ENCODE data around the gene ALDOB.

The ALDOB gene

GRCh38 chr9:101418518-101419430 is 16.8 kb downstream of the ALDOB start:
- TF ChIP-seq POLR2A (IDR thresholded peaks at IDR 0.05; ENCODE audit: low read depth, low read length) = no peak
- no peak for TF ChIP-seq TAF1 (IDR thresholded peaks at IDR 0.05; ENCODE audit: low read depth, low read length)
- no peak for TF ChIP-seq PAX5 (IDR thresholded peaks at IDR 0.05; ENCODE audit: insufficient read depth, low read length, severe bottlenecking)
- no peak for TF ChIP-seq SPI1 (IDR thresholded peaks at IDR 0.05; ENCODE audit: low read depth, low read length)
- no peak for FAIRE-seq
- no peak for DNase-seq (ENCODE audit: insufficient read length, low spot score)

- FAIRE-seq = no peak
Observed at GRCh38 chr9:101417977-101418376, 17.6 kb downstream of the ALDOB start.

GRCh38 chr9:101417389-101417788 is 18.2 kb downstream of the ALDOB start:
- DNase-seq (ENCODE audit: insufficient read length, low spot score) = no peak
- FAIRE-seq = no peak
- no peak for TF ChIP-seq SPI1 (IDR thresholded peaks at IDR 0.05; ENCODE audit: low read depth, low read length)
- no peak for TF ChIP-seq PAX5 (IDR thresholded peaks at IDR 0.05; ENCODE audit: insufficient read depth, low read length, severe bottlenecking)
- TF ChIP-seq TAF1 (IDR thresholded peaks at IDR 0.05; ENCODE audit: low read depth, low read length) = no peak
- no peak for TF ChIP-seq POLR2A (IDR thresholded peaks at IDR 0.05; ENCODE audit: low read depth, low read length)
- no peak for TF ChIP-seq POU2F2 (IDR thresholded peaks at IDR 0.05; ENCODE audit: low read depth, low read length)
- TF ChIP-seq POLR2AphosphoS5 (IDR thresholded peaks at IDR 0.05; ENCODE audit: low read depth, low read length) = no peak

More at GRCh38 chr9:101417977-101418376, 17.6 kb downstream of the ALDOB start:
- DNase-seq (ENCODE audit: insufficient read length, low spot score) = no peak
- no peak for TF ChIP-seq TAF1 (IDR thresholded peaks at IDR 0.05; ENCODE audit: low read depth, low read length)
- no peak for TF ChIP-seq POLR2A (IDR thresholded peaks at IDR 0.05; ENCODE audit: low read depth, low read length)
- TF ChIP-seq POU2F2 (IDR thresholded peaks at IDR 0.05; ENCODE audit: low read depth, low read length) = no peak
- no peak for TF ChIP-seq POLR2AphosphoS5 (IDR thresholded peaks at IDR 0.05; ENCODE audit: low read depth, low read length)
- no peak for TF ChIP-seq SPI1 (IDR thresholded peaks at IDR 0.05; ENCODE audit: low read depth, low read length)
- no peak for TF ChIP-seq PAX5 (IDR thresholded peaks at IDR 0.05; ENCODE audit: insufficient read depth, low read length, severe bottlenecking)

GRCh38 chr9:101415578-101415977 is 20.0 kb downstream of the ALDOB start:
- no peak for FAIRE-seq
- no peak for TF ChIP-seq TAF1 (IDR thresholded peaks at IDR 0.05; ENCODE audit: low read depth, low read length)
- TF ChIP-seq POLR2AphosphoS5 (IDR thresholded peaks at IDR 0.05; ENCODE audit: low read depth, low read length) = no peak
- no peak for TF ChIP-seq POLR2A (IDR thresholded peaks at IDR 0.05; ENCODE audit: low read depth, low read length)
- TF ChIP-seq POU2F2 (IDR thresholded peaks at IDR 0.05; ENCODE audit: low read depth, low read length) = no peak
- TF ChIP-seq SPI1 (IDR thresholded peaks at IDR 0.05; ENCODE audit: low read depth, low read length) = no peak
- TF ChIP-seq PAX5 (IDR thresholded peaks at IDR 0.05; ENCODE audit: insufficient read depth, low read length, severe bottlenecking) = no peak
- no peak for DNase-seq (ENCODE audit: insufficient read length, low spot score)

- TF ChIP-seq POU2F2 (IDR thresholded peaks at IDR 0.05; ENCODE audit: low read depth, low read length) = no peak
- TF ChIP-seq POLR2A (IDR thresholded peaks at IDR 0.05; ENCODE audit: low read depth, low read length) = no peak
- no peak for TF ChIP-seq SPI1 (IDR thresholded peaks at IDR 0.05; ENCODE audit: low read depth, low read length)
- TF ChIP-seq TAF1 (IDR thresholded peaks at IDR 0.05; ENCODE audit: low read depth, low read length) = no peak
- no peak for TF ChIP-seq POLR2AphosphoS5 (IDR thresholded peaks at IDR 0.05; ENCODE audit: low read depth, low read length)
- TF ChIP-seq PAX5 (IDR thresholded peaks at IDR 0.05; ENCODE audit: insufficient read depth, low read length, severe bottlenecking) = no peak
- DNase-seq (ENCODE audit: insufficient read length, low spot score) (no peak), FAIRE-seq (no peak)
Observed at GRCh38 chr9:101414839-101415238, 20.7 kb downstream of the ALDOB start.

GRCh38 chr9:101409079-101409477 is 26.5 kb downstream of the ALDOB start:
- TF ChIP-seq TAF1 (IDR thresholded peaks at IDR 0.05; ENCODE audit: low read depth, low read length) = no peak
- no peak for TF ChIP-seq POLR2A (IDR thresholded peaks at IDR 0.05; ENCODE audit: low read depth, low read length)
- TF ChIP-seq POLR2AphosphoS5 (IDR thresholded peaks at IDR 0.05; ENCODE audit: low read depth, low read length) = 0 out of 2 replicates have a peak, but pooled peaks have one; percentile 2
- no peak for TF ChIP-seq SPI1 (IDR thresholded peaks at IDR 0.05; ENCODE audit: low read depth, low read length)
- no peak for DNase-seq (ENCODE audit: insufficient read length, low spot score)
- FAIRE-seq = no peak

- DNase-seq (ENCODE audit: insufficient read length, low spot score) = no peak
- FAIRE-seq = no peak
- no peak for TF ChIP-seq POU2F2 (IDR thresholded peaks at IDR 0.05; ENCODE audit: low read depth, low read length)
- TF ChIP-seq POLR2AphosphoS5 (IDR thresholded peaks at IDR 0.05; ENCODE audit: low read depth, low read length) = 0 out of 2 replicates have a peak, but pooled peaks have one; percentile 16
Observed at GRCh38 chr9:101408374-101409078, 27.0 kb downstream of the ALDOB start.

- DNase-seq (ENCODE audit: insufficient read length, low spot score) = no peak
- TF ChIP-seq SPI1 (IDR thresholded peaks at IDR 0.05; ENCODE audit: low read depth, low read length) = no peak
- TF ChIP-seq POLR2AphosphoS5 (IDR thresholded peaks at IDR 0.05; ENCODE audit: low read depth, low read length) = no peak
- no peak for TF ChIP-seq POU2F2 (IDR thresholded peaks at IDR 0.05; ENCODE audit: low read depth, low read length)
- no peak for TF ChIP-seq PAX5 (IDR thresholded peaks at IDR 0.05; ENCODE audit: insufficient read depth, low read length, severe bottlenecking)
- no peak for TF ChIP-seq POLR2A (IDR thresholded peaks at IDR 0.05; ENCODE audit: low read depth, low read length)
- TF ChIP-seq TAF1 (IDR thresholded peaks at IDR 0.05; ENCODE audit: low read depth, low read length) = no peak
- FAIRE-seq = no peak
Observed at GRCh38 chr9:101403516-101404285, 31.9 kb downstream of the ALDOB start.

- FAIRE-seq (no peak), DNase-seq (ENCODE audit: insufficient read length, low spot score) (no peak)
- TF ChIP-seq POU2F2 (IDR thresholded peaks at IDR 0.05; ENCODE audit: low read depth, low read length) = no peak
- TF ChIP-seq TAF1 (IDR thresholded peaks at IDR 0.05; ENCODE audit: low read depth, low read length) = no peak
- TF ChIP-seq PAX5 (IDR thresholded peaks at IDR 0.05; ENCODE audit: insufficient read depth, low read length, severe bottlenecking) = no peak
- no peak for TF ChIP-seq POLR2A (IDR thresholded peaks at IDR 0.05; ENCODE audit: low read depth, low read length)
- no peak for TF ChIP-seq POLR2AphosphoS5 (IDR thresholded peaks at IDR 0.05; ENCODE audit: low read depth, low read length)
- TF ChIP-seq SPI1 (IDR thresholded peaks at IDR 0.05; ENCODE audit: low read depth, low read length) = no peak
Observed at GRCh38 chr9:101400120-101400519, 35.5 kb downstream of the ALDOB start.
